ENCODE data around the gene SPRED3. TPM values are rescaled to one million over a fixed set of nuclear protein-coding genes. Genes with fewer than 3 reads are reported as not detected.

SPRED3 gene
- total and polyA plus RNA-seq, 12 donors, result 0.06 to 3.3 (median 1.2) TPM; not detected in 1

DNA sequence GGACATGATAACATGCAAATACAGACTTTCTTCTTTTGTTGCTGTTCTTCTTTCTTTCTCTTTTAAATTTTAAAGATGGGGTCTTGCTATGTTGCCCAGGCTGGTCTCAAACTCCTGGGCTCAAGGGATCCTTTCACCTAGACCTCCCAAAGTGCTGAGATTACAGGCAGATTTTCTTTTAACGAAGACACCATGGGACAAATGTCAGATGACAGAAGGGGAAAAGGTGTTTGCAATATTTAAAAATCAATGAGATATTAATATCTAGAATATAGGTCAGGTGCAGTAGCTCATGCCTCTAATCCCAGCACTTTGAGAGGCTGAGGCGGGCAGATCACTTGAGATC, 41.3 kb downstream of the SPRED3 start:
- intact Hi-C loops (cut with DNase I), result no loop called here
- Histone ChIP-seq H3K27me3 (peaks cover 7% of the 10 kb centered on the region), H3K4me3 (no peak overlapping the region), H3K9me3 (replicated peaks in 1 of 3) (no peaks in the 10 kb centered on the region), H3K27ac (no peak overlapping the region), H3K36me3 (replicated peaks in 1 of 2) (no peaks in the 10 kb centered on the region), H3K4me1 (replicated peaks in 1 of 2) (no peaks in the 10 kb centered on the region)
- no peak for DNase-seq
- 81 to 83% (median 82%) methylated on average over 2 of the region's 2 CpGs for WGBS, 4 donors
- TF ChIP-seq, protein P1, sequence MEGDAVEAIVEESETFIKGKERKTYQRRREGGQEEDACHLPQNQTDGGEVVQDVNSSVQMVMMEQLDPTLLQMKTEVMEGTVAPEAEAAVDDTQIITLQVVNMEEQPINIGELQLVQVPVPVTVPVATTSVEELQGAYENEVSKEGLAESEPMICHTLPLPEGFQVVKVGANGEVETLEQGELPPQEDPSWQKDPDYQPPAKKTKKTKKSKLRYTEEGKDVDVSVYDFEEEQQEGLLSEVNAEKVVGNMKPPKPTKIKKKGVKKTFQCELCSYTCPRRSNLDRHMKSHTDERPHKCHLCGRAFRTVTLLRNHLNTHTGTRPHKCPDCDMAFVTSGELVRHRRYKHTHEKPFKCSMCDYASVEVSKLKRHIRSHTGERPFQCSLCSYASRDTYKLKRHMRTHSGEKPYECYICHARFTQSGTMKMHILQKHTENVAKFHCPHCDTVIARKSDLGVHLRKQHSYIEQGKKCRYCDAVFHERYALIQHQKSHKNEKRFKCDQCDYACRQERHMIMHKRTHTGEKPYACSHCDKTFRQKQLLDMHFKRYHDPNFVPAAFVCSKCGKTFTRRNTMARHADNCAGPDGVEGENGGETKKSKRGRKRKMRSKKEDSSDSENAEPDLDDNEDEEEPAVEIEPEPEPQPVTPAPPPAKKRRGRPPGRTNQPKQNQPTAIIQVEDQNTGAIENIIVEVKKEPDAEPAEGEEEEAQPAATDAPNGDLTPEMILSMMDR (IDR thresholded peaks at IDR 0.05), result no peak
- TF ChIP-seq POLR2A (IDR thresholded peaks at IDR 0.05), result no peak

DNA sequence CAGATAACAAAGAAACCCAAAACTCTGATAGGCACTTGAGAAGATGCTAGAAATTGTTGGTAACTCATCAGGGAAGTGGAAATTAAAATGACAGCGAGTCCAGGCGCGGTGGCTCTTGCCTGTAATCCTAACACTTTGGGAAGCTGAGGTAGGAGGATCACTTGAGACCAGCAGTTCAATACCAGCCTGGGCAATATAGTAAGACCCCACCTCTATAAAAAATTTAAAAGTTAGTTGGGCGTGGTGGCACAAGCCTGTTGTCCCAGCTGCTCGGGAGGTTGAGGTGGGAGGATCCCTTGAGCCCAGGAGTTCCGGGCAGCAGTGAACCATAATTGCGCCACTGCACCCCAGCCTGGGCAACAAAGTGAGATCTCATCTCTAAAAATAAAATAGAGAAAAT, 42.4 kb downstream of the SPRED3 start:
- H3K27me3 ChIP-seq, result peaks cover 10% of the 10 kb centered on the region
- H3K36me3 ChIP-seq (replicated peaks in 1 of 2), result no peaks in the 10 kb centered on the region
- 77 to 86% (median 79%) methylated on average over 7 of the region's 7 CpGs for WGBS, 4 donors
- no peak overlapping the region for H3K4me3 ChIP-seq
- no peak for DNase-seq
- no peak overlapping the region for H3K27ac ChIP-seq
- intact Hi-C loops (cut with DNase I), result no loop called here
- H3K9me3 ChIP-seq (replicated peaks in 1 of 3), result no peaks in the 10 kb centered on the region
- H3K4me1 ChIP-seq (replicated peaks in 1 of 2), result no peaks in the 10 kb centered on the region
- TF ChIP-seq, protein P1 (IDR thresholded peaks at IDR 0.05), result no peak
- TF ChIP-seq POLR2A (IDR thresholded peaks at IDR 0.05), result no peak

DNA sequence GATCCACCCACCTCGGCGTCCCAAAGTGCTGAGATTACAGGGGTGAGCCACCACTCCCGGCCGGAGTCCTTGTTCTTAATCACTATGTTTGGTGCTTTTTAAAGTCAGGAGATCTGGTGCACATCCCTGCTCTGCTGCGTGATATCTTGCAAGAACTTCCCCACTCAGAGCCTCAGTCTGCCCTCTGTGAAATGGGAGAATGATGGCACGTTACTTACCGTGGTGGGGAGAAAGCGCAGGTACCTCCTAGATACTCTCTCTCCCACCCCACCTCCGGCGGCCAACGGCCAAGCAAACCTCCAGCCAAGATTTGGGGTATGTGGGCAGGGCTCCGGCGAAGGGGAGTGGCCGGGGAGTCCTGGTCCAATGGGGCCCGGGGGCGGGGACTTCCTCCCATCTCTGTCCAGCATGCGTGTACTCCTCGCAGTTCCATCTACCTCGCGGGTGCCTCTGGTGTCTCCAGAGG, 44.8 kb downstream of the SPRED3 start, which contains the start of gene RYR1:
RYR1 (plus strand) TSS at position 424 of the 466 bp plus-strand sequence. CDS start 139 bp downstream, outside the sequence.
- peaks cover 10% of the 10 kb centered on the region for H3K27me3 ChIP-seq
- intact Hi-C loops (cut with DNase I), result no loop called here

DNA sequence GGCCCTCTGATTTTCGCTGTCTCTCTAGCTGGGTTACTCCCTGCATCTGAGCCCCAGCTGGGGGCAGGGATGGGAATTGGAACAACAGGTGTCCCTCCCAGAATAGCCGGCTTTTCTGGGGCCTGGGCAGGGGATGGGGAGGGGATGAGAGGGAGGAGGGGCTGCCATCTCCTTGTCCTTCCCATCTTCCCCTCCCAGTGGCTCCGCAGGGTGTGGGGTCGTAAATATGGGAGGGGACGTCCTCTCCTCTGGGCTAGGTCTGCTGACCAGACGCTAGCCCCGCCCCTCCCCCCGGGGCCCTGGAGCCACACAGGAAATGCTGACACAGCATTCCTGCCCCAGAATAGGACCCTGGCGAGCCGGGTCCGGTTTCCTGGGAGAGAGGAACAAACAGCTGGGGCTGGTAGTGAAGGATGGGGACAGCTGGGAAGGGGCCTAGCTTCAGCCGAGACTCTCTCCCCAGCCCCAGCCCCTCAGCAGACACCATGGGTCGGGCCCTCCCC, 46.1 kb downstream of the SPRED3 start:
- DNase-seq, result peak in 3 of 7 donors; percentile 23 to 36 (median 36)
- Histone ChIP-seq H3K4me1 (replicated peaks in 1 of 2) (no peaks in the 10 kb centered on the region), H3K27ac (no peak overlapping the region), H3K9me3 (replicated peaks in 1 of 3) (no peaks in the 10 kb centered on the region), H3K27me3 (peaks cover 10% of the 10 kb centered on the region), H3K36me3 (replicated peaks in 1 of 2) (no peaks in the 10 kb centered on the region), H3K4me3 (no peak overlapping the region)
- intact Hi-C loops (cut with DNase I), result no loop called here
- no peak for TF ChIP-seq POLR2A (IDR thresholded peaks at IDR 0.05)
- TF ChIP-seq, protein P1 (IDR thresholded peaks at IDR 0.05), result no peak
- WGBS, 4 donors, result 30 to 39% (median 36%) methylated on average over 4 to 13 of the region's 13 CpGs

More for the DNA sequence above, 44.8 kb downstream of the SPRED3 start, which contains the start of gene RYR1:
- Histone ChIP-seq H3K4me1 (replicated peaks in 1 of 2) (no peaks in the 10 kb centered on the region), H3K27ac (no peak within 1 kb of the TSS), H3K4me3 (peak within 1 kb of the TSS in 1 of 4 donors; percentile 25), H3K36me3 (replicated peaks in 1 of 2) (no peaks in the 10 kb centered on the region), H3K9me3 (replicated peaks in 1 of 3) (no peaks in the 10 kb centered on the region)
- DNase-seq, result peak in 6 of 7 donors; percentile 33 to 60 (median 49)
- no peak for TF ChIP-seq POLR2A (IDR thresholded peaks at IDR 0.05)
- 14 to 30% (median 16%) methylated on average over 11 to 20 of the region's 20 CpGs; no CpG with 5 or more reads in 1 of the 4 donors for WGBS, 4 donors

DNA sequence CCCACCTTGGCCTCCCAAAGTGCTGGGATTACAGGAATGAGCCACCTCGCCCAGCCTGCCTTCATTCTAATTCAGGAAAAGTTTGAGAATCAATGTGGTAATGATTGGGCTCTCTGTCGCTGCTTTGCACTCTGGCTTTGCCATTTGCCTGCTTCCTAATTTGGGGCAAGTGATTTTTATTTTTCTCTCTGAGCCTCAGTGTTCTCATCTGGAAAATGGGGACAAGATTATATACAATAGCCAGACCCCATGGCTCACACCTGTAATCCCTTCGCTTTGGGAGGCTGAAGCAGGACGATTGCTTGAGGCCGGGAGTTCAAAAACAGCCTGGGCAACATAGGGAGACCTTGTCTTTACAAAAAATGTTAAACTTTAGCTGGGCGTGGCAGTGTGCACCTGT, 48.8 kb downstream of the SPRED3 start:
- 79 to 88% (median 85%) methylated on average over 6 of the region's 6 CpGs for WGBS, 4 donors

More for the DNA sequence above, 48.8 kb downstream of the SPRED3 start:
- no peak for DNase-seq
- Histone ChIP-seq H3K4me3 (no peak overlapping the region), H3K27ac (no peak overlapping the region), H3K4me1 (replicated peaks in 1 of 2) (no peaks in the 10 kb centered on the region), H3K36me3 (replicated peaks in 1 of 2) (no peaks in the 10 kb centered on the region), H3K9me3 (replicated peaks in 1 of 3) (no peaks in the 10 kb centered on the region), H3K27me3 (peaks cover 10% of the 10 kb centered on the region)
- intact Hi-C loops (cut with DNase I), result no loop called here
- TF ChIP-seq POLR2A (IDR thresholded peaks at IDR 0.05), result no peak
- TF ChIP-seq, protein P1 (IDR thresholded peaks at IDR 0.05), result no peak

Measured in adrenal gland (tissue), 12 donors.